A673 (cell line): ENCODE measurements around the gene BACH2. TPM values are rescaled to one million over a fixed set of nuclear protein-coding genes. Genes with fewer than 3 reads are reported as not detected.

Source experiments
- BruUV-seq: library from RNA; stranded (reverse); fragments of 400-500 nt; replicated peaks from 2 replicates; lab custom pipeline; 2021; lab: Mats Ljungman, UMichigan
- CTCF ChIA-PET: fragments of 300-600 bp; sonication (Branson Sonifier 250); formaldehyde crosslinking; loops from one replicate; lab custom pipeline; 2022; ENCODE audit warnings: antibody characterized with exemption; lab: Charles Lee
- POLR2A ChIA-PET: fragments of 300-600 bp; sonication (Branson Sonifier 250); formaldehyde crosslinking; loops from one replicate; lab custom pipeline; 2022; ENCODE audit warnings: antibody characterized with exemption; ENCODE audit not compliant: low non-redundant PET; lab: Charles Lee
- DNase-seq: peaks from one replicate; pipeline ENCODE4 v3.0.0-alpha.2; 2015; ENCODE audit warnings: low spot score
- H3K27ac ChIP-seq: fragments of 200-600 bp; sonication (generic); 2 replicates; pipeline ENCODE4 v1.5.1; 2016; ENCODE audit warnings: mixed run types, low read depth, mild to moderate bottlenecking, mixed read lengths, antibody characterized with exemption, low read length; ENCODE audit not compliant: poor library complexity, severe bottlenecking
- H3K27me3 ChIP-seq: fragments of 200-600 bp; sonication (generic); replicated peaks from 2 replicates; pipeline ENCODE4 v1.6.1; 2017; ENCODE audit warnings: mixed run types, low read depth, mild to moderate bottlenecking, mixed read lengths, antibody characterized with exemption, low read length; ENCODE audit not compliant: insufficient read depth, poor library complexity
- H3K36me3 ChIP-seq: fragments of 200-600 bp; sonication (generic); 2 replicates; pipeline ENCODE4 v1.6.1; 2016; ENCODE audit warnings: mixed run types, mild to moderate bottlenecking, mixed read lengths, antibody characterized with exemption, low read length; ENCODE audit not compliant: insufficient read depth, poor library complexity, severe bottlenecking
- H3K4me1 ChIP-seq: fragments of 200-600 bp; sonication (generic); 2 replicates; pipeline ENCODE4 v1.6.1; 2017; ENCODE audit warnings: mixed run types, mild to moderate bottlenecking, mixed read lengths, antibody characterized with exemption, low read length; ENCODE audit not compliant: insufficient read depth, poor library complexity, severe bottlenecking
- H3K4me3 ChIP-seq: fragments of 200-600 bp; sonication (generic); 2 replicates; pipeline ENCODE4 v1.5.1; 2016; ENCODE audit warnings: low read depth, mixed run types, mild to moderate bottlenecking, mixed read lengths, low read length; ENCODE audit not compliant: poor library complexity, severe bottlenecking
- H3K9me3 ChIP-seq: fragments of 200-600 bp; sonication (generic); 2 replicates; pipeline ENCODE4 v1.6.1; 2016; ENCODE audit warnings: mixed run types, low read depth, mild to moderate bottlenecking, mixed read lengths, antibody characterized with exemption, low read length; ENCODE audit not compliant: poor library complexity, severe bottlenecking
- EZH2 ChIP-seq: fragments of 200-600 bp; sonication (generic); IDR thresholded peaks from 2 replicates; pipeline ENCODE4 v1.6.1; 2017; ENCODE audit warnings: borderline replicate concordance, low read depth, mild to moderate bottlenecking, mixed read lengths, antibody characterized with exemption, low read length; ENCODE audit not compliant: poor library complexity, severe bottlenecking
- intact Hi-C: fragments of 100-400 bp; cut with micrococcal nuclease; formaldehyde crosslinking; loops from one replicate; pipeline ENCODE4 v1.10.0; 2022; ENCODE audit not compliant: unreplicated experiment
- total RNA-seq: library from RNA; stranded (reverse); gene quantifications from 2 replicates; pipeline ENCODE4 v1.2.3, GENCODE V29; 2021
- TF ChIP-seq, protein P1 (sequence below): fragments of 300-800, 200-600 bp; sonication (generic); conservative IDR thresholded peaks from 2 replicates; pipeline ENCODE4 v1.5.1; 2017; ENCODE audit warnings: low read depth, mild to moderate bottlenecking, antibody characterized with exemption, low read length, moderate library complexity, mixed read lengths

Gene BACH2
- total RNA-seq, 1 experiment from 2014 or later = 0.37 TPM

DNA sequence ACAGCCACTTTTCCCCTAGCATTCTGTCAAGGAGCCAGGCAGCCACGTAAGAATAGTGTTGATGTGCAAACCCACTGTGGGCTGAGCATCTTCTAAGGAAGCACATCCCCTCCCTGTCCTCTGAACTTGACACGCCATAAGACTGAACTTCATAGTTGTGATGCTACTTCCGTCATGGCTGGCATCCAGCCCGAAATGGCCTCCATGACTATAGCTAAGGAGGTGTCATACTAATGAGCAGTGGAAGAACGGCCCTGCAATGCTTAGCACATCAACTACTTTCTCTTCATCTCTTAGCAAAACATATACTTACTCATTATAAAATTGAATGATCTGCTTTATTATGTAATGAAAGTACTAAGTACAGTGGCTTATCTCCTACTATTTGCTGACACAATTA is 292.1 kb downstream of the BACH2 start:
- Histone ChIP-seq H3K27ac (no peak overlapping the region), H3K4me1 (peaks cover 15% of the 10 kb centered on the region), H3K4me3 (no peak overlapping the region), H3K9me3 (no peaks in the 10 kb centered on the region), H3K27me3 (no peaks in the 10 kb centered on the region), H3K36me3 (no peaks in the 10 kb centered on the region)
- intact Hi-C loops = no loop called here
- ChIA-PET POLR2A (no interaction called here), CTCF (no interaction called here)
- TF ChIP-seq, protein P1, sequence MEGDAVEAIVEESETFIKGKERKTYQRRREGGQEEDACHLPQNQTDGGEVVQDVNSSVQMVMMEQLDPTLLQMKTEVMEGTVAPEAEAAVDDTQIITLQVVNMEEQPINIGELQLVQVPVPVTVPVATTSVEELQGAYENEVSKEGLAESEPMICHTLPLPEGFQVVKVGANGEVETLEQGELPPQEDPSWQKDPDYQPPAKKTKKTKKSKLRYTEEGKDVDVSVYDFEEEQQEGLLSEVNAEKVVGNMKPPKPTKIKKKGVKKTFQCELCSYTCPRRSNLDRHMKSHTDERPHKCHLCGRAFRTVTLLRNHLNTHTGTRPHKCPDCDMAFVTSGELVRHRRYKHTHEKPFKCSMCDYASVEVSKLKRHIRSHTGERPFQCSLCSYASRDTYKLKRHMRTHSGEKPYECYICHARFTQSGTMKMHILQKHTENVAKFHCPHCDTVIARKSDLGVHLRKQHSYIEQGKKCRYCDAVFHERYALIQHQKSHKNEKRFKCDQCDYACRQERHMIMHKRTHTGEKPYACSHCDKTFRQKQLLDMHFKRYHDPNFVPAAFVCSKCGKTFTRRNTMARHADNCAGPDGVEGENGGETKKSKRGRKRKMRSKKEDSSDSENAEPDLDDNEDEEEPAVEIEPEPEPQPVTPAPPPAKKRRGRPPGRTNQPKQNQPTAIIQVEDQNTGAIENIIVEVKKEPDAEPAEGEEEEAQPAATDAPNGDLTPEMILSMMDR = no peak
- no peak for TF ChIP-seq EZH2
- DNase-seq = no peak
- no TSS peak for BruUV-seq

DNA sequence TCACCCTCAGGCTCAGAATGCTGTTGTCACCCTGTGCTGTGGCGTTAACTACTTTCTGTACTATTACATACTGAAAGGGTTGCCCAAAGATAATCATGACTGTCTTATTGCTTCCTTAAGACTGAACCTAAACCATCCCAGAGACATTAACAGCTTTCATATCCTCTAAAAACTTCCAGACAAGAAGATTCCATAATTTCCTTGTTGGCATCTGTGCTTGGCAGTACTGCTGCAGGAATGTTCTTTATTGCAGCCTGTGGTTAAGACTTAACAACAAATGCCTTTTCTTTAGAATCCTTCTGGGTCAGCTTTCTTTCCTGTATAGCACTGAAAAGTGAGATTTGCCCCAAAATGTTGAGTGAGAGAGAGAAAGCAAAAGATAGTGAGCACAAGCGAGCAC is 292.7 kb downstream of the BACH2 start:
- CTCF ChIA-PET = no interaction called here
- POLR2A ChIA-PET = no interaction called here
- Histone ChIP-seq H3K27ac (no peak overlapping the region), H3K27me3 (no peaks in the 10 kb centered on the region), H3K36me3 (no peaks in the 10 kb centered on the region), H3K4me1 (peaks cover 16% of the 10 kb centered on the region), H3K4me3 (no peak overlapping the region), H3K9me3 (no peaks in the 10 kb centered on the region)
- intact Hi-C loops = no loop called here
- no peak for TF ChIP-seq EZH2
- TF ChIP-seq, protein P1 = no peak
- no peak for DNase-seq
- no TSS peak for BruUV-seq

DNA sequence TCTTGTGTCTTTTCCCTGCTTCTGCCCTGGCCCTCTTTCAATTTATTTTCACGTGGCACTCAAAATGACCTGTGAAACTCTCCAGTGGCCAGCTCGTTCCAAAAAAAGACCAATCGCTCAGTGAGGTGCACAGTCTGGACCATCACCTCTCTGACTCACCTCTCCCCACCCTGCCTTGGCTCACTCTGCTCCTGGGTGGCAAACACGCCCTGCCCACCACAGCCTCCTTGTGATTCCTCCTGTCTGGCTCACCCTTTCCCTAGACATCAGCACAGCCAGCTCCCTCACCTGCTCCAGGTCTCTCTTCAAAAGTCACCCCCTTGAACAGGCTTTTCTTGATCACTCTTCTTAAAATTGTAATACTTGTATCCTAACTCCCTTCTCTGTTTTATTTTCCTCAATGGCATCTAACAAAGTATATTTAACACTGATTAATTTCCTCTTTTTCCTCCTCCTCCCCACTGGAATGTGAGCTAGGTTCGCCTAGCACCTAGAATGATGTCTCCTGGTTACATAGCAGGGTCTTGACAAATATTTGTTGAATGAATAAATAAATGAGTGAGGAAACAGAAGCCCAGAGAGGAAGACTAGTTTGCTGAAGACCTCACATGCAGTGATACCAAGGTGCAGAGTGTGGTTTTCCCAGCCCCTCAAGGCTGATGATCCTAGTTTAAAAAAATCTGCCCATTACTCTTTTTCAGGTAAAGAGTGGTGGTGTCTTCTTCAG is 293.4 kb downstream of the BACH2 start:
- no TSS peak for BruUV-seq

More for the DNA sequence above, 293.4 kb downstream of the BACH2 start:
- intact Hi-C loops = no loop called here
- ChIA-PET POLR2A (no interaction called here), CTCF (no interaction called here)
- Histone ChIP-seq H3K4me1 (peaks cover 13% of the 10 kb centered on the region), H3K9me3 (no peaks in the 10 kb centered on the region), H3K4me3 (no peak overlapping the region), H3K36me3 (no peaks in the 10 kb centered on the region), H3K27ac (no peak overlapping the region), H3K27me3 (no peaks in the 10 kb centered on the region)
- DNase-seq = no peak
- TF ChIP-seq, protein P1 = no peak
- TF ChIP-seq EZH2 = no peak
